Esophagus (tissue), 2 donors: ENCODE measurements around the gene EXOC6B. TPM values are rescaled to one million over a fixed set of nuclear protein-coding genes. Genes with fewer than 3 reads are reported as not detected.

Experiments
- H3K27ac ChIP-seq, 2 donors: one replicate each; pipeline ENCODE4 v1.5.1; 2013; ENCODE audit warnings: low read depth in 2 of 2, mild to moderate bottlenecking in 2 of 2, inconsistent platforms in 1 of 2, low read length in 1 of 2, moderate library complexity in 1 of 2
- H3K27me3 ChIP-seq, 2 donors: one replicate each; pipeline ENCODE4 v1.6.1; 2013; ENCODE audit warnings: low read length in 2 of 2, control low read depth in 1 of 2, mild to moderate bottlenecking in 1 of 2; ENCODE audit not compliant: insufficient read depth in 2 of 2, control insufficient read depth in 1 of 2
- H3K36me3 ChIP-seq, 2 donors: one replicate each; pipeline ENCODE4 v1.6.1; 2013; ENCODE audit warnings: low read length in 1 of 2; ENCODE audit not compliant: control insufficient read depth in 2 of 2, insufficient read depth in 2 of 2
- H3K4me1 ChIP-seq, 2 donors: one replicate each; pipeline ENCODE4 v1.6.1; 2013; ENCODE audit warnings: low read length in 1 of 2; ENCODE audit not compliant: control insufficient read depth in 2 of 2, insufficient read depth in 2 of 2
- H3K4me3 ChIP-seq, 2 donors: one replicate each; pipeline ENCODE4 v1.5.1; 2013; ENCODE audit warnings: low read length in 2 of 2, mild to moderate bottlenecking in 2 of 2, low read depth in 1 of 2, moderate library complexity in 1 of 2
- H3K9me3 ChIP-seq, 2 donors: one replicate each; pipeline ENCODE4 v1.6.1; 2013; ENCODE audit warnings: mild to moderate bottlenecking in 2 of 2, low read depth in 1 of 2, low read length in 1 of 2, moderate library complexity in 1 of 2; ENCODE audit not compliant: control insufficient read depth in 2 of 2, insufficient read depth in 1 of 2
- WGBS, 2 donors: extraction: QIAGEN DNeasy Blood & Tissue Kit; methylation state at CpG; one replicate each; pipeline ENCODE4 v1.1.7; 2013; 5-methylcytosine and 5-hydroxymethylcytosine counted together
- polyA plus RNA-seq, 2 donors: library from polyadenylated mRNA; stranded (reverse); fragments of 200-250 nt; gene quantifications; one replicate each; pipeline ENCODE4 v1.2.3, GENCODE V29; 2013
- donor health status: healthy with polysubstance abuse.
- donor health status: Bipolar disorder and iron deficiency.

Gene EXOC6B
- polyA plus RNA-seq, 2 donors: 6.0 to 8.4 TPM

GRCh38 chr2:72848436-72849137 lies 22.8 kb upstream of the EXOC6B start:
- Histone ChIP-seq H3K27ac (no peak overlapping the region), H3K9me3 (no peaks in the 10 kb centered on the region), H3K4me1 (no peaks in the 10 kb centered on the region), H3K27me3 (no peaks in the 10 kb centered on the region), H3K36me3 (no peaks in the 10 kb centered on the region), H3K4me3 (no peak overlapping the region)
- 85 to 92% methylated on average over 3 of the region's 3 CpGs for WGBS, 2 donors

GRCh38 chr2:72847534-72848315 lies 21.9 kb upstream of the EXOC6B start:
- H3K27ac ChIP-seq: no peak overlapping the region
- H3K36me3 ChIP-seq: no peaks in the 10 kb centered on the region
- 57 to 65% methylated on average over 3 of the region's 3 CpGs for WGBS, 2 donors
- no peaks in the 10 kb centered on the region for H3K9me3 ChIP-seq
- no peak overlapping the region for H3K4me3 ChIP-seq
- no peaks in the 10 kb centered on the region for H3K4me1 ChIP-seq
- no peaks in the 10 kb centered on the region for H3K27me3 ChIP-seq

GRCh38 chr2:72846171-72847095 lies 20.6 kb upstream of the EXOC6B start:
- Histone ChIP-seq H3K4me3 (no peak overlapping the region), H3K27ac (no peak overlapping the region), H3K4me1 (no peaks in the 10 kb centered on the region), H3K9me3 (no peaks in the 10 kb centered on the region), H3K36me3 (no peaks in the 10 kb centered on the region), H3K27me3 (no peaks in the 10 kb centered on the region)
- 56 to 71% methylated on average over 6 of the region's 6 CpGs for WGBS, 2 donors

- H3K27ac ChIP-seq: no peak overlapping the region
- 69 to 74% methylated on average over 2 of the region's 2 CpGs for WGBS, 2 donors
Observed at GRCh38 chr2:72843301-72843700, 17.5 kb upstream of the EXOC6B start.

GRCh38 chr2:72841462-72842125 lies 15.8 kb upstream of the EXOC6B start:
- no peaks in the 10 kb centered on the region for H3K36me3 ChIP-seq

More at GRCh38 chr2:72843301-72843700, 17.5 kb upstream of the EXOC6B start:
- no peaks in the 10 kb centered on the region for H3K27me3 ChIP-seq
- H3K4me3 ChIP-seq: no peak overlapping the region
- no peaks in the 10 kb centered on the region for H3K4me1 ChIP-seq
- H3K9me3 ChIP-seq: no peaks in the 10 kb centered on the region
- H3K36me3 ChIP-seq: no peaks in the 10 kb centered on the region

GRCh38 chr2:72840066-72840465 lies 14.2 kb upstream of the EXOC6B start:
- 91 to 94% methylated on average over 2 of the region's 2 CpGs for WGBS, 2 donors
- Histone ChIP-seq H3K4me3 (no peak overlapping the region), H3K27me3 (no peaks in the 10 kb centered on the region), H3K4me1 (no peaks in the 10 kb centered on the region), H3K9me3 (no peaks in the 10 kb centered on the region), H3K36me3 (no peaks in the 10 kb centered on the region), H3K27ac (no peak overlapping the region)

More at GRCh38 chr2:72841462-72842125, 15.8 kb upstream of the EXOC6B start:
- 67% methylated on average over 3 of the region's 3 CpGs for WGBS, 2 donors
- Histone ChIP-seq H3K9me3 (no peaks in the 10 kb centered on the region), H3K4me1 (no peaks in the 10 kb centered on the region), H3K27me3 (no peaks in the 10 kb centered on the region), H3K4me3 (no peak overlapping the region), H3K27ac (no peak overlapping the region)

GRCh38 chr2:72837171-72837570 lies 11.3 kb upstream of the EXOC6B start:
- Histone ChIP-seq H3K27me3 (no peaks in the 10 kb centered on the region), H3K4me1 (no peaks in the 10 kb centered on the region), H3K36me3 (no peaks in the 10 kb centered on the region), H3K27ac (no peak overlapping the region), H3K4me3 (no peak overlapping the region), H3K9me3 (no peaks in the 10 kb centered on the region)
- 54 to 56% methylated on average over 4 of the region's 4 CpGs for WGBS, 2 donors

GRCh38 chr2:72835403-72835802 lies 9.6 kb upstream of the EXOC6B start:
- Histone ChIP-seq H3K27me3 (no peaks in the 10 kb centered on the region), H3K27ac (no peak overlapping the region), H3K4me3 (no peak overlapping the region), H3K4me1 (no peaks in the 10 kb centered on the region), H3K9me3 (no peaks in the 10 kb centered on the region), H3K36me3 (no peaks in the 10 kb centered on the region)
- WGBS, 2 donors: 47 to 53% methylated on average over 1 of the region's 1 CpG

- no peak overlapping the region for H3K27ac ChIP-seq
- no peaks in the 10 kb centered on the region for H3K27me3 ChIP-seq
- H3K9me3 ChIP-seq: no peaks in the 10 kb centered on the region
- H3K36me3 ChIP-seq: no peaks in the 10 kb centered on the region
- H3K4me3 ChIP-seq: no peak overlapping the region
- no peaks in the 10 kb centered on the region for H3K4me1 ChIP-seq
- WGBS, 2 donors: 79 to 84% methylated on average over 1 of the region's 1 CpG
Observed at GRCh38 chr2:72834596-72834995, 8.8 kb upstream of the EXOC6B start.
